SU-DHL-6 (cell line): ENCODE data around the gene CFAP74.

Experiments used
- EZH2phosphoT487 ChIP-seq: fragments of 200-600 bp; sonication (generic), shearing (Covaris generic); conservative IDR thresholded peaks from 2 replicates; pipeline ENCODE4 v1.6.1; 2018; ENCODE audit warnings: mild to moderate bottlenecking, antibody characterized with exemption, low read length, moderate library complexity, mixed read lengths
- TF ChIP-seq, protein P1 (sequence below): fragments of 200-600 bp; sonication (generic); IDR thresholded peaks from one replicate; pipeline ENCODE4 v1.5.1; 2017; ENCODE audit warnings: antibody characterized with exemption, mild to moderate bottlenecking, low read length, moderate library complexity; ENCODE audit not compliant: insufficient read depth, poor library complexity, severe bottlenecking

DNA sequence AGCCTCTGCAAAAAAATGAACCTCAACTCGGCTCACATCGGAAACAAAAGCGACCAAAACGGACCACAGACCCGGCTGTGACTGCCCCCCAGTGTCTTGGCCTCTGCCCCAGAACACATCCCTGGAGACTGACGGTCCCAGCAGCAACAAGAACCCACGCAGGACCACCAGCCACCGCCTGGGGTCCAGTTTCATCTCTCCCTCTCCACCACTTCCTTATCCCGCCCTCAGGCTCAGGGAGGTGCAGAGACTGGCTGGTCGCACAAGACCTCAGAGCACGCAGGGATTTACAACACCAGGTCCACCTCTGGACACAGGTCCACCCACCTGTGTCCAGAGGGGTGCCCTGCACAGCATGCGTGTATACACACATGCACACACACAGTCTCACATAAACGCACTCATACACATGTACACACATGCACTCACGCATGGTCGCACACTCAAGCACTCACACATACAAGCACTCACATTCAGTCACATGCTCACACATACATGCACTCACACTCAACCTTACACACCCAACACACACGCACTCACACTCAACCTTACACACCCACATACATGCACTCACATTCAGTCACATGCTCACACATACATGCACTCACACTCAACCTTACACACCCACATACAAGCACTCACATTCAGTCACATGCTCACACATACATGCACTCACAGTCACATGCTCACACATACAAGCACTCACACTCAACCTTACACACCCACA, 65.9 kb downstream of the CFAP74 start:
- TF ChIP-seq, protein P1, sequence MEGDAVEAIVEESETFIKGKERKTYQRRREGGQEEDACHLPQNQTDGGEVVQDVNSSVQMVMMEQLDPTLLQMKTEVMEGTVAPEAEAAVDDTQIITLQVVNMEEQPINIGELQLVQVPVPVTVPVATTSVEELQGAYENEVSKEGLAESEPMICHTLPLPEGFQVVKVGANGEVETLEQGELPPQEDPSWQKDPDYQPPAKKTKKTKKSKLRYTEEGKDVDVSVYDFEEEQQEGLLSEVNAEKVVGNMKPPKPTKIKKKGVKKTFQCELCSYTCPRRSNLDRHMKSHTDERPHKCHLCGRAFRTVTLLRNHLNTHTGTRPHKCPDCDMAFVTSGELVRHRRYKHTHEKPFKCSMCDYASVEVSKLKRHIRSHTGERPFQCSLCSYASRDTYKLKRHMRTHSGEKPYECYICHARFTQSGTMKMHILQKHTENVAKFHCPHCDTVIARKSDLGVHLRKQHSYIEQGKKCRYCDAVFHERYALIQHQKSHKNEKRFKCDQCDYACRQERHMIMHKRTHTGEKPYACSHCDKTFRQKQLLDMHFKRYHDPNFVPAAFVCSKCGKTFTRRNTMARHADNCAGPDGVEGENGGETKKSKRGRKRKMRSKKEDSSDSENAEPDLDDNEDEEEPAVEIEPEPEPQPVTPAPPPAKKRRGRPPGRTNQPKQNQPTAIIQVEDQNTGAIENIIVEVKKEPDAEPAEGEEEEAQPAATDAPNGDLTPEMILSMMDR: no peak
- no peak for TF ChIP-seq EZH2phosphoT487
